ENCODE data around the gene DAAM2. TPM values are rescaled to one million over a fixed set of nuclear protein-coding genes. Genes with fewer than 3 reads are reported as not detected.

Gene DAAM2
- total and polyA plus RNA-seq, 2 donors (not counting 1 experiment from before 2014, with no cell fraction given): 41.5 to 48.2 TPM

DNA sequence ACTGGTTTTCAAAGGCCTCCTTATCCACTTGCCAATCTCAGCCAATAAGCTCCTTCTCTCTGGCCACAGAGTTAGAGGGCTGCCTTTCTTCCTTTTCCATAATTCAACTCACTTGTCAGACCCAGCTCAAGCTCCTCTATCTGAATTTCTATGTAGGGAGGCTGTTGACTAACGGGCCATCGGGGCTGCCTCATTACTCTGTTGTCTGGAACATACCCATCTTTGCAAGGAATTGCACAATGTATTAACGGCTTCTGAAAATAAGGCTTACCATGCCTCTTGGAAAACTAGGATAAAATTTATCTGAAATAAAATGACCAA is 38.5 kb upstream of the DAAM2 start:
- Histone ChIP-seq H3K9me3 (ENCODE audit: control insufficient read depth, insufficient read depth, low read depth, low read length) (no peaks in the 10 kb centered on the region), H2AFZ (ENCODE audit: low read length) (no peak overlapping the region), H3K4me3 (replicated peaks in 1 of 4; ENCODE audit: control extremely low read depth in 1 of 4, insufficient read depth in 1 of 4, low read depth in 3 of 4, low read length in 4 of 4) (no peak overlapping the region), H3K4me2 (ENCODE audit: extremely low read depth, insufficient read depth, low read length) (no peak overlapping the region), H3K36me3 (ENCODE audit: control insufficient read depth, insufficient read depth, low read length) (no peaks in the 10 kb centered on the region), H4K20me1 (ENCODE audit: control insufficient read depth, extremely low read depth, insufficient read depth, low read length) (no peaks in the 10 kb centered on the region), H3K27me3 (ENCODE audit: control insufficient read depth, insufficient read depth, low read length) (no peaks in the 10 kb centered on the region), H3K4me1 (ENCODE audit: control insufficient read depth, extremely low read depth, insufficient read depth, low read length) (no peaks in the 10 kb centered on the region), H3K79me2 (ENCODE audit: control insufficient read depth, insufficient read depth, low read length) (no peaks in the 10 kb centered on the region), H3K9ac (ENCODE audit: insufficient read depth, low read length) (no peak overlapping the region), H3K27ac (ENCODE audit: insufficient read depth, low read length) (no peak overlapping the region)
- peak; percentile 21 to 23 for DNase-seq (ENCODE audit: low read depth in 2 of 2)
- TF ChIP-seq EZH2 (IDR thresholded peaks at IDR 0.05; ENCODE audit: low read length, missing control alignments): no peak
- TF ChIP-seq, protein P1, sequence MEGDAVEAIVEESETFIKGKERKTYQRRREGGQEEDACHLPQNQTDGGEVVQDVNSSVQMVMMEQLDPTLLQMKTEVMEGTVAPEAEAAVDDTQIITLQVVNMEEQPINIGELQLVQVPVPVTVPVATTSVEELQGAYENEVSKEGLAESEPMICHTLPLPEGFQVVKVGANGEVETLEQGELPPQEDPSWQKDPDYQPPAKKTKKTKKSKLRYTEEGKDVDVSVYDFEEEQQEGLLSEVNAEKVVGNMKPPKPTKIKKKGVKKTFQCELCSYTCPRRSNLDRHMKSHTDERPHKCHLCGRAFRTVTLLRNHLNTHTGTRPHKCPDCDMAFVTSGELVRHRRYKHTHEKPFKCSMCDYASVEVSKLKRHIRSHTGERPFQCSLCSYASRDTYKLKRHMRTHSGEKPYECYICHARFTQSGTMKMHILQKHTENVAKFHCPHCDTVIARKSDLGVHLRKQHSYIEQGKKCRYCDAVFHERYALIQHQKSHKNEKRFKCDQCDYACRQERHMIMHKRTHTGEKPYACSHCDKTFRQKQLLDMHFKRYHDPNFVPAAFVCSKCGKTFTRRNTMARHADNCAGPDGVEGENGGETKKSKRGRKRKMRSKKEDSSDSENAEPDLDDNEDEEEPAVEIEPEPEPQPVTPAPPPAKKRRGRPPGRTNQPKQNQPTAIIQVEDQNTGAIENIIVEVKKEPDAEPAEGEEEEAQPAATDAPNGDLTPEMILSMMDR (conservative IDR thresholded peaks at IDR 0.05 in 1 of 2, IDR thresholded peaks at IDR 0.05 in 1 of 2; ENCODE audit: low read depth in 1 of 2, low read length in 2 of 2): no peak

DNA sequence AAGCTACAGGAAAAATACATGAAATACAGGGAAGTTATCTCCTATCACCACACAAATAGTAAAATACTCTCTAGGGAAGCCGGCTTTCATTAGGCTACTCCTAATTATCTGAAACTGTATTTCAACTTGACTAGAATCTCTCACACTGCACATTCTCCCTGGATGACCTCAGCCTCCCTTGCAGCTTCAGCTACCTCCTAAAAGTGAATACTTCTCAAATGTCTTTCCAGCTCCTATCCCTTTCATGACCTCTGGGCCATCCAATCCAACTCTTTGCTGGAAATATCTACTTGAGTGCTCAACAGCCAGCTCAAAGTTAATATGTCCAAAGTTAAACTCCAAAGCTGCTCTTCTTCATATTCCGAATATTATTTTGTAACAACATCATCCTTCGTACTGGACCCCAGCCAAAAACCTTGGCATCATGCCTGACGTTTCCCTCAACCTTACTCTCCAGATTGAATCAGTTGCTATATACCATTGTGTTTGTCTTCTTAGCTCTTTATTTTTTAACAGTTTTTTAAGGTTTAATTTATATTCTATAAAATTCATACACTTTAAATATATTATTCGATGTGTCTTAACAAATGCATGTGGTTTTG is 37.6 kb upstream of the DAAM2 start:
- Histone ChIP-seq H2AFZ (ENCODE audit: low read length) (no peak overlapping the region), H4K20me1 (ENCODE audit: control insufficient read depth, extremely low read depth, insufficient read depth, low read length) (no peaks in the 10 kb centered on the region), H3K4me1 (ENCODE audit: control insufficient read depth, extremely low read depth, insufficient read depth, low read length) (no peaks in the 10 kb centered on the region), H3K4me3 (replicated peaks in 1 of 4; ENCODE audit: control extremely low read depth in 1 of 4, insufficient read depth in 1 of 4, low read depth in 3 of 4, low read length in 4 of 4) (no peak overlapping the region), H3K27ac (ENCODE audit: insufficient read depth, low read length) (no peak overlapping the region), H3K36me3 (ENCODE audit: control insufficient read depth, insufficient read depth, low read length) (no peaks in the 10 kb centered on the region), H3K27me3 (ENCODE audit: control insufficient read depth, insufficient read depth, low read length) (no peaks in the 10 kb centered on the region), H3K79me2 (ENCODE audit: control insufficient read depth, insufficient read depth, low read length) (no peaks in the 10 kb centered on the region), H3K4me2 (ENCODE audit: extremely low read depth, insufficient read depth, low read length) (no peak overlapping the region), H3K9ac (ENCODE audit: insufficient read depth, low read length) (no peak overlapping the region), H3K9me3 (ENCODE audit: control insufficient read depth, insufficient read depth, low read depth, low read length) (no peaks in the 10 kb centered on the region)
- no peak for TF ChIP-seq EZH2 (IDR thresholded peaks at IDR 0.05; ENCODE audit: low read length, missing control alignments)
- TF ChIP-seq, protein P1 (conservative IDR thresholded peaks at IDR 0.05 in 1 of 2, IDR thresholded peaks at IDR 0.05 in 1 of 2; ENCODE audit: low read depth in 1 of 2, low read length in 2 of 2): no peak
- peak in 1 of 2 donors; percentile 6 for DNase-seq (ENCODE audit: low read depth in 2 of 2)

DNA sequence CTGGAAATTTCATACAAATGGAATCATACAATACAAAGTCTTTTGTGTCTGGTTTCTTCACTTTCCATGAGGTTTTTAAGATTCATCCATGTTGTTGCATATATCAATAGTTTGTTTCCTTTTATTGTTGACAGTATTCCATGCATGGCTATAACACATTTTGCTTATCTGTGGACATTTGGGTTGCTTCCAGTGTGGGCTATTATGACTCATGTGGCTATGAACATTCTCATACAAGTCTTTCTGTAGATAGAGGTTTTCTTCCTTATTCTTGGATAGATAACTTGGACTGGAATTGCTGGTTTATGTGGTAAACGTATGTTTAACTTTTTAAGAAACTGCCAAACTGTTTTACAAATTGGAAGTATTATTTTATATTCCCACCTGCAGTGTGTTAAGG is 36.9 kb upstream of the DAAM2 start:
- no peaks in the 10 kb centered on the region for H3K79me2 ChIP-seq (ENCODE audit: control insufficient read depth, insufficient read depth, low read length)
- no peak overlapping the region for H3K4me2 ChIP-seq (ENCODE audit: extremely low read depth, insufficient read depth, low read length)
- no peak overlapping the region for H2AFZ ChIP-seq (ENCODE audit: low read length)
- H3K27me3 ChIP-seq (ENCODE audit: control insufficient read depth, insufficient read depth, low read length): no peaks in the 10 kb centered on the region
- H3K4me1 ChIP-seq (ENCODE audit: control insufficient read depth, extremely low read depth, insufficient read depth, low read length): no peaks in the 10 kb centered on the region
- no peak for TF ChIP-seq EZH2 (IDR thresholded peaks at IDR 0.05; ENCODE audit: low read length, missing control alignments)
- TF ChIP-seq, protein P1 (conservative IDR thresholded peaks at IDR 0.05 in 1 of 2, IDR thresholded peaks at IDR 0.05 in 1 of 2; ENCODE audit: low read depth in 1 of 2, low read length in 2 of 2): no peak
- H3K4me3 ChIP-seq (replicated peaks in 1 of 4; ENCODE audit: control extremely low read depth in 1 of 4, insufficient read depth in 1 of 4, low read depth in 3 of 4, low read length in 4 of 4): no peak overlapping the region
- H3K27ac ChIP-seq (ENCODE audit: insufficient read depth, low read length): no peak overlapping the region
- H3K36me3 ChIP-seq (ENCODE audit: control insufficient read depth, insufficient read depth, low read length): no peaks in the 10 kb centered on the region
- H4K20me1 ChIP-seq (ENCODE audit: control insufficient read depth, extremely low read depth, insufficient read depth, low read length): no peaks in the 10 kb centered on the region
- H3K9me3 ChIP-seq (ENCODE audit: control insufficient read depth, insufficient read depth, low read depth, low read length): no peaks in the 10 kb centered on the region
- peak; percentile 34 to 58 for DNase-seq (ENCODE audit: low read depth in 2 of 2)
- no peak overlapping the region for H3K9ac ChIP-seq (ENCODE audit: insufficient read depth, low read length)
